WTC11 (cell line): ENCODE measurements around the gene UBE2G1.

ENCODE experiments used
- ESRRA ChIP-seq: sonication (generic); formaldehyde crosslinking; IDR thresholded peaks from 2 replicates; pipeline ENCODE4 v1.8.1; 2022; ENCODE audit warnings: mild to moderate bottlenecking, missing genetic modification reagents, borderline replicate concordance
- NFYB ChIP-seq: sonication (generic); formaldehyde crosslinking; conservative IDR thresholded peaks from 2 replicates; pipeline ENCODE4 v1.8.0; 2022; ENCODE audit warnings: low read depth, missing genetic modification reagents

DNA sequence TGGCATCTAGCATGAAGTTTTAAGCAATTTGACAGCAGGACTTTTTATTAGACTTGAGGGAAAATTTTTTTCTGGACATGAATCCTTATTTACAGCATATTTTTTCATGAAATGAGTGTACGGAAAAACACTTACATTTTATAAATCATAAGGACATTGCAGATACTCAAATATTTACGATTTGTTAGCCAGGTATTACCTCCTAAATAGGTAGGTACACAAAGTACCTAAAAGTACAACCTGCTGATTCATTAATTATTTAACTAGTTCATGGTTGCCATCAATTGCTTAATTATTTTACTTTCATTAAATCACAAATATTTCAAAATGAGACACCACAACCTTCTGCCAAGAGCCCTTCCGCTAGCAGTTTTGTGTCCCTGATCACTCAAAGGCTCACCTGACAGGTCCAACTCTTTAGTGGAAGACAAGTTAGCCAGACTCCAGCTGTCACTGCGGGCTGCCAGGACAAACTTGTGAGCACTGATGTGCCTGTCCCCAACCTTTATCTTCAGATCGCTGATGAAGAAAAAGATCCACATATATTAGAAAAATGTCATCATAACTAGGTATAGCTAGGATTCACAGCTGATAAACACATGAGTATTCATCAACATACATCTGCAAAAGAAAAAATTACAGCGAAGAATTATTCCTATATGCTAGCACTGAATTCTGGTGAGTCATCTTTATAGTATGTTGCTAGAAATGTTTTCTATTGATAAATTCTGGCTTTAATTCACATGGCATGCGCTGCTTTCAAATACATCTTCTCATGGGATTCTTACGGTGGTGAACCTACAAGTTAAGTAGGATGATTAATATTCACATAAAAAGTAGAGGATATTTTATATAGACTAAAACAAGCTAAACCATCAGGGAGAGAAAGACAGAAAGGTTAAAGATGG, 130.8 kb downstream of the UBE2G1 start:
- TF ChIP-seq ESRRA (CRISPR knock-in tag) (no peak), NFYB (CRISPR knock-in tag) (no peak)
